ENCODE data around the gene VSTM1. TPM values are rescaled to one million over a fixed set of nuclear protein-coding genes. Genes with fewer than 3 reads are reported as not detected.
A peak's percentile ranks its signal among the peaks of the same experiment; 100 is the strongest.

Gene VSTM1
- total RNA-seq, 2 donors from 2014 or later = not detected

DNA sequence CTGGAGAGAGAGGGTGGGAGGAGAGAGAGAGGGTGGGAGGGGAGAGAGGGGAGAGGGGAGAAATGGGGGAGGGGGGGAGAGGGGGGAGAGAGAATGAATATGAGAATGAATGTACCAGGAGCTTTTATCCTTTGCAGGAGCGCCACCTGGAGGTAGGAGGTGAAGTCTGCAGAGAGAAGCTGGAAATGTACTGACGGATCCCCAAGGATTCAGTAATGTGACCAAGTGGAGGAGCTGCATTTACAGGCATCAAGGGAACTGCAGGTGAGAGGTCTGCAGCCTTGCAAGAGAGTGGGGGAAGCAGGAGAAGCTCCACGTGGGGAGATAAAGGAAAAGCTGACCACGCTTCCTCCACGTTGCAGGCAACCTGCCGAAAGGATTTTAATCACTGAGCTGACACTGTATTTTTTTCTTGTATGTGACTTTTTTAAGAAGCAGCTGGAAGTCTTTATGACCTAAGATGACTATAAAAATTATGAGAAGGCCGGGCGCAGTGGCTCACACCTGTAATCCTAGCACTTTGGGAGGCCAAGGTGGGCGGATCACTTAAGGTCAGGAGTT lies 33.7 kb downstream of the VSTM1 start:
- DNase-seq (ENCODE audit: low spot score) = no peak
- H3K9me3 ChIP-seq = no peaks in the 10 kb centered on the region
- H3K4me3 ChIP-seq = no peak overlapping the region
- H3K36me3 ChIP-seq = no peaks in the 10 kb centered on the region
- no peaks in the 10 kb centered on the region for H3K4me1 ChIP-seq (ENCODE audit: control insufficient read depth in 1 of 2, low read depth in 2 of 2)
- TF ChIP-seq, protein P1, sequence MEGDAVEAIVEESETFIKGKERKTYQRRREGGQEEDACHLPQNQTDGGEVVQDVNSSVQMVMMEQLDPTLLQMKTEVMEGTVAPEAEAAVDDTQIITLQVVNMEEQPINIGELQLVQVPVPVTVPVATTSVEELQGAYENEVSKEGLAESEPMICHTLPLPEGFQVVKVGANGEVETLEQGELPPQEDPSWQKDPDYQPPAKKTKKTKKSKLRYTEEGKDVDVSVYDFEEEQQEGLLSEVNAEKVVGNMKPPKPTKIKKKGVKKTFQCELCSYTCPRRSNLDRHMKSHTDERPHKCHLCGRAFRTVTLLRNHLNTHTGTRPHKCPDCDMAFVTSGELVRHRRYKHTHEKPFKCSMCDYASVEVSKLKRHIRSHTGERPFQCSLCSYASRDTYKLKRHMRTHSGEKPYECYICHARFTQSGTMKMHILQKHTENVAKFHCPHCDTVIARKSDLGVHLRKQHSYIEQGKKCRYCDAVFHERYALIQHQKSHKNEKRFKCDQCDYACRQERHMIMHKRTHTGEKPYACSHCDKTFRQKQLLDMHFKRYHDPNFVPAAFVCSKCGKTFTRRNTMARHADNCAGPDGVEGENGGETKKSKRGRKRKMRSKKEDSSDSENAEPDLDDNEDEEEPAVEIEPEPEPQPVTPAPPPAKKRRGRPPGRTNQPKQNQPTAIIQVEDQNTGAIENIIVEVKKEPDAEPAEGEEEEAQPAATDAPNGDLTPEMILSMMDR (IDR thresholded peaks at IDR 0.05) = peak; percentile 29
- ATAC-seq (ENCODE audit: insufficient number of reproducible peaks, low FRiP score, low read depth) = no peak
- no peaks in the 10 kb centered on the region for H3K27me3 ChIP-seq (replicated peaks; ENCODE audit: insufficient read depth)
- H3K27ac ChIP-seq = no peak overlapping the region

DNA sequence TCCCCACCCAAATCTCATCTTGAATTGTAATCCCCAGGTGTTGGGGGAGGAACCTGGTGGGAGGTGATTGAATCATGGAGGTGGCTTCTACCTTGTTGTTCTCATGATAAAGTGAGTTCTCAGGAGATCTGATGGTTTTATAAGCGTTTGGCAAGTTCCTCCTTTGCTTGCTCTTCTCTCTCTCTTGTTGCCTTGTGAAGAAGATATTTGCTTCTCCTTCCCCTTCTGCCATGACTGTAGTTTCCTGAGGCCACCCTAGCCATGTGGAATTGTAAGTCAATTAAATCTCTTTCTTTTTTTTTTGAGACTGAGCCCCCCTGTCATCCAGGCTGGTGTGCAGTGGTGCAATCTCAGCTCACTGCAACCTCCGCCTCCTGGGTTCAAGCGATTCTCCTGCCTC lies 34.4 kb downstream of the VSTM1 start:
- Histone ChIP-seq H3K27me3 (replicated peaks; ENCODE audit: insufficient read depth) (no peaks in the 10 kb centered on the region), H3K27ac (no peak overlapping the region), H3K4me3 (no peak overlapping the region), H3K9me3 (no peaks in the 10 kb centered on the region), H3K4me1 (ENCODE audit: control insufficient read depth in 1 of 2, low read depth in 2 of 2) (no peaks in the 10 kb centered on the region), H3K36me3 (no peaks in the 10 kb centered on the region)
- TF ChIP-seq, protein P1 (IDR thresholded peaks at IDR 0.05) = no peak
- ATAC-seq (ENCODE audit: insufficient number of reproducible peaks, low FRiP score, low read depth) = no peak
- DNase-seq (ENCODE audit: low spot score) = no peak

DNA sequence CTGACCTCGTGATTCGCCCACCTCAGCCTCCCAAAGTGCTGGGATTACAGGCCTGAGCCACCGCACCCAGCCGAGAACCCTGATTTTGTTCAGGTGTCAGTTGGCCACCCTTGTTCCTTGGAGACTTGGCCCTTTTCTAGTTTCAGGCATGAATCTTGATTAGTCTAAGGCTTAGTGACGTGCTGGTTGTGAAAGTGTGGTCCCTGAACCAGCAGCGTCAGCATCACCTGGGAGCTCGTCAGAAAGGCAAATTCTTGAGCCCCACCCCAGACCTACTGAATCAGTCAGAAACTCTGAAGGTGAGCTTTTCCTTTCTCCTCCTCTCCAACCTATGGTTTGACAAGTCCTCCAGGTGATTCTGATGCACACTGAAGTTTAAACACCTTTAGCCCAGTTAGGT lies 37.0 kb downstream of the VSTM1 start:
- TF ChIP-seq, protein P1 (IDR thresholded peaks at IDR 0.05) = no peak

DNA sequence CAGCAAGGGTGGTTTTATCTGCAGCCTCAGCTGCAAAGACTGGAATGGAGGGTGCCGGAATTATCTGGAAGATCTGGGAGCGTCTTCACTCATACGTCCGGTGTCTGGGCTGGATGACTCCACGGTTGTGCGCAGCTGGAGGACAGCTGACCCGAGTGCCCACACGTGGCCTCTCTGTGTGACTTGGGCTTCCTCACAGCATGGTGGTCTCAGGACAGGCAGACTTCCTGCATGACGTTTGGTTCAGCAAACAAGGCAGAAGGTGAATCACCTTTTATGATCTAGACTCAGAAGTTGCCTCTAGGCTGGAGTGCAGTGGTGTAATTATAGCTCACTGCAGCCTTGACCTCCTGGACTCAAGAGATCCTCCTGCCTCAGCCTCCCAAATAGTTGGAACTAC lies 39.0 kb downstream of the VSTM1 start:
- Histone ChIP-seq H3K27me3 (replicated peaks; ENCODE audit: insufficient read depth) (no peaks in the 10 kb centered on the region), H3K4me1 (ENCODE audit: control insufficient read depth in 1 of 2, low read depth in 2 of 2) (no peaks in the 10 kb centered on the region), H3K4me3 (no peak overlapping the region), H3K36me3 (no peaks in the 10 kb centered on the region), H3K9me3 (no peaks in the 10 kb centered on the region), H3K27ac (no peak overlapping the region)
- no peak for ATAC-seq (ENCODE audit: insufficient number of reproducible peaks, low FRiP score, low read depth)
- TF ChIP-seq, protein P1 (IDR thresholded peaks at IDR 0.05) = no peak
- DNase-seq (ENCODE audit: low spot score) = no peak

More for the DNA sequence above, 37.0 kb downstream of the VSTM1 start:
- ATAC-seq (ENCODE audit: insufficient number of reproducible peaks, low FRiP score, low read depth) (no peak), DNase-seq (ENCODE audit: low spot score) (no peak)
- H3K4me3 ChIP-seq = no peak overlapping the region
- H3K27me3 ChIP-seq (replicated peaks; ENCODE audit: insufficient read depth) = no peaks in the 10 kb centered on the region
- no peaks in the 10 kb centered on the region for H3K4me1 ChIP-seq (ENCODE audit: control insufficient read depth in 1 of 2, low read depth in 2 of 2)
- no peaks in the 10 kb centered on the region for H3K36me3 ChIP-seq
- H3K9me3 ChIP-seq = no peaks in the 10 kb centered on the region
- no peak overlapping the region for H3K27ac ChIP-seq

DNA sequence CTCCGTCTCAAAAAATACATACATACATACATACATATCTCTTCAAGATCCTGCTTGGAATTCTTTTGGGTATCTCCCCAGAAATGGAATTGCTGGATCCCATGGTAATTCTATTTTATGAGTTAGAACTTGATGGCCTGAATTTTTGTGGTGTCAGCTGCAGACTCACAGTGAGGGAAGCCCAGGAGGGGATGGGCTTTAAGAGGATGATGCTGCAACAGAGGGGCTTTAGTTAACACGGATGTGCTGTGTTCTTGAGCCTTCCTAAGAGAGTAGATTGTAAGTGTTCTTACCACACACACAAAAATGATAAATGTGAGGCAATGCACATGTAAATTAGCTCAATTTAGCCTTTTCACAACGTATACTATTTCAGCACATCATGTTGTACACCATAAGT lies 40.5 kb downstream of the VSTM1 start:
- no peak overlapping the region for H3K27ac ChIP-seq
- no peaks in the 10 kb centered on the region for H3K27me3 ChIP-seq (replicated peaks; ENCODE audit: insufficient read depth)
- DNase-seq (ENCODE audit: low spot score) = no peak
- no peak for ATAC-seq (ENCODE audit: insufficient number of reproducible peaks, low FRiP score, low read depth)
- H3K4me1 ChIP-seq (ENCODE audit: control insufficient read depth in 1 of 2, low read depth in 2 of 2) = no peaks in the 10 kb centered on the region
- TF ChIP-seq, protein P1 (IDR thresholded peaks at IDR 0.05) = no peak
- H3K4me3 ChIP-seq = no peak overlapping the region
- H3K36me3 ChIP-seq = no peaks in the 10 kb centered on the region
- H3K9me3 ChIP-seq = no peaks in the 10 kb centered on the region

All from thoracic aorta (tissue), 2 donors.